HEK293 (cell line): Measurements from ENCODE around the gene KMO.

Experiments
- CTCF ChIP-seq: fragments of 450-650 bp; formaldehyde crosslinking; IDR thresholded peaks from 2 replicates; pipeline ENCODE4 v1.5.1; 2016; ENCODE audit warnings: missing biosample characterization, missing genetic modification characterization
- ZNF155 ChIP-seq: fragments of 450-650 bp; formaldehyde crosslinking; IDR thresholded peaks from 2 replicates; pipeline ENCODE4 v1.5.1; 2016; ENCODE audit warnings: missing biosample characterization, missing genetic modification characterization
- ZNF555 ChIP-seq: fragments of 450-650 bp; formaldehyde crosslinking; conservative IDR thresholded peaks from 2 replicates; pipeline ENCODE4 v1.5.1; 2017; ENCODE audit warnings: missing biosample characterization, mild to moderate bottlenecking, missing genetic modification characterization, inconsistent platforms

DNA sequence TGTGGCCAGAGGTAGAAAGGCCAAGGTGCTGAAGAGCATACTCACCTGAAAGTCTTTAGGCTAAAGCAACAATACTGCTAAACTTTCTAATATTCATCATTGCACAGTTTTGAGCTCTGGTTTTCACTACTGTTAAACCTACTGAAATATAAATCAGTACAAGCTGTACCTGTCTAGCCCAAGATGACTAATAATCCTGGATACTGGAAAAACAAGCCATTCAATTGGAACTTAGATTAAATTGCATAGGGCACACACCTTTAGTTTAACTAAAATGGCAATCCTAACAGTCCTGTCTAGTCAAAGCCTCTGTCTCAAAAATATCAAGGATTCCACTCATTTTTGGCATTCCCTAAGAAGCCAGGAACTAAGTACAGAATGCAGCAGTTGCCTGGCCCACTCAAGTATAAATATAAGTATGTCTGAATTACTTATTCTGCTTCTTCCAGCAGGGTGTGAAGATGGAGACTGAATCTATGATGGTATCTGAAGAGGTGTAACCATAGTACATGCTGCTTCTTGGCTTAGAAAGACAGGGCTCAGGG is 104.9 kb downstream of the KMO start:
- no peak for TF ChIP-seq ZNF155
- TF ChIP-seq CTCF (tag by site-specific recombination) = no peak
- TF ChIP-seq ZNF555 (tag by site-specific recombination) = no peak
